8988T (cell line): ENCODE measurements around the gene GPX2.
A peak's percentile ranks its signal among the peaks of the same experiment; 100 is the strongest.
"Not testable (repeated sequence)": the region's sequence is repeated elsewhere in the genome, so short reads cannot be mapped to it uniquely, and the experiment has no call there.

ENCODE experiments used
- DNase-seq: peaks from one replicate; pipeline ENCODE4 v3.0.0; 2011

Gene GPX2

DNA sequence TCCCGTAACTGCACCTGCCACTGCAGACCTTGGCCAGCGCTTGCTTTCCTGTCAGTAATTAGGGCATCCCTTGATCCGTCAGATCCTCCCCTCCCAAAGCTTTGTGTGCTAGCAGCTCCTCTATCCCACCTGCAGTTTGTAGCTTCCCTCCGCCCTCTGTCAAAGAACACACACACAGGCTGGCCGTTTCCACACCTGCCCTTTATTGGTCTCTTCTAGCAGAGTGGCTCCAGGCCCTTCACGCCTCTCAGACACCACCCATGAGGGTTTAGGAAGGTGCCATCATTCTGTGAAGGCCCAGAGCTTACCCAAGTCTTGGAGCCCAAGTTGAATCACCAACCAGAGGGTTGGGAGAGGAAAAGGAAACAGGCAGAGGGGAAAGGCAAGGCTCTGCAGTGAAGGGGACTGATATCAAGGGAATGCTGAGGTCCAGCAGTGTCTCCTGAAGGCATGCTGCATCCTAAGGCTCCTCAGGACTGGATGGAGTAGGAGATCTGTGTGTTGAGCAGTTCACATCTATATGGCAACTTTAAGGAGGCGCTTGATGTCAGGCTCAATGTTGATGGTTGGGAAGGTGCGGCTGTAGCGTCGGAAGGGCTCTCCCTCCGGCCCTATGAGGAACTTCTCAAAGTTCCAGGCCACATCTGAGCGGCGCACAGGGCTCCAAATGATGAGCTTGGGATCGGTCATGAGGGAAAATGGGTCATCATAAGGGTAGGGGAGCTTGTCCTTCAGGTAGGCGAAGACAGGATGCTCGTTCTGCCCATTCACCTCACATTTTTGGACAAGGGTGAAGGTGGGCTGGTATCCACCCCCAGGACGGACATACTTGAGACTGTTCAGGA, 3.4 kb downstream of the GPX2 start:
- no peak for DNase-seq

DNA sequence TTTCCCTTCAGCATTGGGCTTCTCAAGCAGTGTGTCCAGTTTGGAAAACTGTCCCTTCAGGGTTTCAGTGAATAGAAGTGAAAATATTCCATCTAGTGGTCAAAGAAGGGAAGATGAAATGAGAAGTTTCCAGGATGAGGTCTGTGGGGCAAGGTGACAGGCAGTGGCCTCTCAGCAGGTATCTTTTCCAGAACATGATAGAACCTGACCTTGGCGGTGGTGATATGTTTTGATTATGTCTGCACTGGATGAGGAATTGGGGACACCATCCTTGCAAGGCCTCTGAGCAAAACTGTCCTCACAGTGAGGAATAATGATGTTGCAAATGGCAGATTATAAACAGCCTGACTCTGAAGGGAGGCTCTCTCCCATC, 4.7 kb downstream of the GPX2 start:
- DNase-seq, result no peak

DNA sequence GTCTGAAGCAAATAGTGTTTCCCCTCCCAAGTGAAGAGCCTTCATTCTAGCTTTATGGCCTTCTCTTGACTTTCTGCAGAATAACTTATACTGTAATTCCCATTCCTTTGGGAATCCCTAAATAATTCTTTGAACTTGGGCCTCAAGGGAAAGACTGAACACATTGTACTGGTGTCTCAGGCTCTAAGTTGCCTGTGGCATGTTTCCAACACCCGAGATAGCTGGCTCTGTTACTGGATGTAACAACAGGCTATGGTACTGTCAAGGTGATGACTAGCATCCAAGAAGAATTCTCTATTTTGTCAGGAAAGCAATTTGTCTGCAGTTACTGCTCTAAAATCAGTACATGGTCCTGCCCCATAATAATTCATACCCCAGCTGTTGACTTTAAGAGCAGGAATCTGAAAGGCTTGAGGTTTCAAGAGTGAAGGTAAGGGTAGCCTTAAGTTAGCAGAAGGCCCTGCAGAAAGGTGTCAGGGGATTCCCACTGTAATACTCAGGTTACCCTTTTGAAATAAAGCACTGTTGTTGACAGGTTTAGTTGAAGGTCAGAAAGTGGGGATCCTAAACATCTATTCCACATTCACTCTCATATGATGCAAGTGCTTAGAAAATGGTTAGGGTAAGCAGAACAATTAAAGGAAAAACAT, 5.2 kb downstream of the GPX2 start:
- no peak for DNase-seq

DNA sequence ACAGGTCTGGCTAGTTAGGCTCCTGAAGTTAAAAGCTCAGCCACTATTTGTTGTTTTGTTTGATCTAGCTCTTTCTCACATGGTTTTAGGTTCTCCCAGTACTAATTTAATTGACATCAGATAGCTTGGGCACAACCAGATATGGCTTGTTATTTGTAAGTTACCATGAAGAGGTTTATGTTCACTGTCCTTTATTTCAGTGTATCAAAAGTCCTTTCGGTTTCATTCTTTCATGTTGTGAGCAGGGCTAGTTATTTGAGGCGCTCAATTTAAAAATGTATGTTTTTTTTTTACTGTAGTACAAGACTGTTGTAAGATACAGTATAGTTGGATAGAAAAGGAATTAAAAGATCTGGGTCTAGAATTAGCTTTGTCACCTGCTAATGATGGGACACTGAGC, 7.0 kb downstream of the GPX2 start:
- no peak for DNase-seq

DNA sequence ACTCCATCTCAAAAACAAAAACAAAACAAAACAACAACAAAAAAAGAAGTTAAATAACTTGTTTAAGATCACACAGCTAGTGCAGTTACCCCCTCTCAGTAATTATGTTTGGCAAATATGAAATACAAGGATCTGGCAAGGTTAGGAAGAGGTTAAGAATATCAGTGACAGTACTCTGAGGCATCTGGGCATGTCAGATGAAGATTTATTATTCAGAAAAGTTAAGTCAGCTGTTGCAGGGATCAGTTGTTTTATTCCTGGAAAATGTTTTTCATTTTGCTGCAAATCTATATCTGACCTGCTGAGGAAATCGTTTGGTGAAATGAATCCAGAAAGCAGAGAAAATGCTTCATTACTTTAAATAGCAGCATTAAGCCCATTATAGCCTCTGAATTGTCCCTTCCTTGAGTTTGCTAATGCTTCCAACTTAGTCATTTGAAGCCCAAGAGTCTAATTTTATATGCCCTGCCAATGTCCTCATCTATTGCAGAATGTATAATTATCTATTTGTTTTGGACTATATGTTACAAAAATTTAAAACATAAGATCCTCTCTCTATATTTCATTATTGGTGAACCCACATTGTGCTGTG, 8.1 kb downstream of the GPX2 start:
- no peak for DNase-seq

DNA sequence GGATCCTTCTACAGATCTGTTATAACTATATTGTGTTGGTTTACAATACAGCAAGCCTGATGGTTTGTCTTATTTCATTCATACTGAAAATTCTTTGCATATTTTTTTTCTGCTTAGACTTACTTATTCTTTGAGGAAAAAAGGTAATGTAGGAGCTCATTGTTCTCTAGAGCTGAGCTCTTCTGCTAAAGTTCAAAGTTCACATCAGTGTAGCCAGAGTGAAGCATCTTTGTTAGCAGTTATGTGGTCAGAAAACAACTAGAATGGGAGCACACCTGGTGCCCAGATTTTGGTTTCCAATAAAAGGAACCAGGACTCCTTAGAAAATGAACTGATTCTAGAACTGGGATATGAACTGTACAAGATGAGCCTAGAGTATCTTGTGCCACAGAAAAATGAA, 10.3 kb downstream of the GPX2 start:
- DNase-seq, result no peak

DNA sequence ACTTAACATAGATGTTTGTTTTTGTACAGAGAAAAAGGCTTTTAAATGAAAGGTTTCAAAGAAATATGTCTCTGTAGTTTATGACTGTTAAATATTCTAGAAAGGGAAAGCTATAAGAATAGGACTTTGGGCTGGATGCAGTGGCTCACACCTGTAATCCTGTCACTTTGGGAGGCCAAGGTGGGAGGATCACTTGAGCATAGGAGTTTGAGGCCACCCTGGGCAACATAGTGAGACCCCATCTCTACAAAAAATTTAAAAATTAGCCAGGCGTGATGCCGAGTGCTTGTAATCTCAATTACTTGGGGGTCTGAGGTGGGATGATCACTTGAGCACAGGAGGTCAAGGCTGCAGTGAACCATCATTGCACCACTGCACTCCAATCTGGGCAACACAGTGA, 11.4 kb downstream of the GPX2 start:
- no peak for DNase-seq

DNA sequence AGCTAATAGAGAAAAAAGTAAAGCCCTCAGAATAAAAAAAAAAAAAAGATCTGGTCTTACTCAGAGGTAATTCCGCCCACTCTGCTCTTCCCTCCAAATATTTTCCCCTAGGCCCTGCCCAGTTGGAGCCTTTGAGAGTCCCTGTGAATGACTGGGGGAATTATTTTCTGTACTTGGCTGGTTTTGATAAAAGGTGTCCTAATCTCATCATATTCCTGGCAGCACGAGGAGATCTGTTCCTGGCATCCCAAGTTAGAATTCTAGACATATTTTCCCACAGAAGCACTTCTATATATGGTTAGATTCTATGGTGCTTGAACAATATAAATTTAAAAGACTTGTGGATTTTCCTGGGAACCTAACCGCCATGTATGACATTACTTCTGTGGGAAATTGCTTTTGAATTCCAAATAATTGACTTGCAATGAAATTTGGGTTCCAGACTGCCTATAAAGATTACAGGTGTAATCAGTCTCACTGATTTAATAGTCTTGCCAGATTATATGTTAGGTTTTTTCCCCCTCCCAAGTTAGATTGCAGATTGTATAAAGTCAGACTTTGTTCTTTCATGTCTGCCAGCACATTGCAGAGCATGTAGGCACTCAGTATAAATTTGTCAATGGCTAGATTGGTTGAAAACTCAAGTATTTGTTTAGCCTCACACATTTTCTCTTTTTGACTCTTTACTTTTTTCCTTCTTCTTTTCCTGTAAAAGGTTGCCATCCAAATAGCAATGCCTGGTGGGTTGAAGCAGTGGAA, 12.3 kb downstream of the GPX2 start:
- no peak for DNase-seq

DNA sequence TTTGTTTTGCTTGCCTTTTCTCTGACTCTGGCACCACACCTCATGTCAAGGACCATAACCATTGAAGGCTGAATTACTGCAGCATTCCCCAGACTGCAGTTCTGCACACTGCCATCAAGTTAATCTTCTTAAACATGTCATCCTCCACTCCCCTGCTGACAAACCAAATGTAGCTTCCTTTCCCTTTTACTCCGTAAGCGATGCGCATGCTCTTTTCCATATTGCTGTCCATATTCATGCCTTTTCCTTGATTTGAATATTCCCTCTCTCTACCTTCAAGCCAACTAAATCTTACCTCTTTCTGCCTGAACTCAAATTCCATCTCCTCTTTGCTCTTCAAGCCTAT, 13.6 kb downstream of the GPX2 start:
- no peak for DNase-seq

DNA sequence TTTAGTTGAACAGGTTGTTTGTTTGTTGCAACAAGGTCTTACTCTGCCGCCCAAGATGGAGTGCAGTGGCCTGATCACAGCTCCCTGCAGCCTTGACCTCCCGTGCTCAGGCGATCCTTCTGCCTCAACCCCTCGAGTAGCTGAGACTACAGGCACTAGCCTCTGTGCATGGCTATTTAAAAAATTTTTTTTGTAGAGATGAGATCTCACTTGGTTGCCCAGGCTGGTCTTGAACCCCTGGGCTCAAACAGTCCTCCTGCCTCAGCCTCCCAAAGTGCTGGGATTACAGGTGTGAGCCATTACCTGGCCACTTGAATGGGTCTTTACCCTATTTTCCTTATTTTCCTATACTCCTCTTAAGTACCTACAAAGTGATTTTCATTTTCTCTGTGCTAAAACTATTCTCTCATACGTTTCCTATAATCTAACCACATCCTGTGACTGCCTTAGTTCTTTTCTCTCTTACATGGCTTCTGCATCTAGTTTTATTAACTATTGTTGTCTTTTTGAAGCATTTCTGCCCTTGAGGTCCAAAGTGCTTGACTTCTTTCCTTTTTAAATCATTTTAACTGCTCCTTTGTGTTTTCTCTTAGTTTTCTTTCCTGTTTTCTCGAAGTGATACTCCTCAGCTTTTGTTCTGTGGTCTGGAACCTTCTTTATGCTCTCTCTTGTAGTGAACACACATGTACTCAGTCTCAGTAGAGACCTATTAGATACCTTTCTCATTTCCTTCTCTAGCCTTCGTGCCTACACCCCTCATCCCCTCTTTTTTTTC, 14.1 kb downstream of the GPX2 start:
- DNase-seq, result no peak

DNA sequence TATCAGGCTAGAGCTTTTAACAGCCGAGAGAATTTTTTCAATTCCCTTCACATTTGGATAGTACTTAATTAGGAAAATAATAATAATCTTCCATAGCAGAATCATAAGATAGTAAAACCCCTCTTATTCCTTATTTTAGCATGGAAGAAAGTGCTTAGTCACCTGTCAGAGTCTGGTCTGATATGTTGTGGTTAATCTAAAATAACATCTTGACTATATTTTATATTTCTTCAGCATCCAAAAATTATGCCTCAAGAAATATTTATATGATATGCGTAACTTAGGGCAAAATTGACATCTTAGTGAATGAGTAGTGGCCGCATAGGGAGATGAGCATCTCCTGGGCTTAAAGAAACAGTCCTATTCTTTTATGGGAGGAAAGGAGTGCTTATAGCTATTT, 15.5 kb downstream of the GPX2 start:
- DNase-seq, result no peak

DNA sequence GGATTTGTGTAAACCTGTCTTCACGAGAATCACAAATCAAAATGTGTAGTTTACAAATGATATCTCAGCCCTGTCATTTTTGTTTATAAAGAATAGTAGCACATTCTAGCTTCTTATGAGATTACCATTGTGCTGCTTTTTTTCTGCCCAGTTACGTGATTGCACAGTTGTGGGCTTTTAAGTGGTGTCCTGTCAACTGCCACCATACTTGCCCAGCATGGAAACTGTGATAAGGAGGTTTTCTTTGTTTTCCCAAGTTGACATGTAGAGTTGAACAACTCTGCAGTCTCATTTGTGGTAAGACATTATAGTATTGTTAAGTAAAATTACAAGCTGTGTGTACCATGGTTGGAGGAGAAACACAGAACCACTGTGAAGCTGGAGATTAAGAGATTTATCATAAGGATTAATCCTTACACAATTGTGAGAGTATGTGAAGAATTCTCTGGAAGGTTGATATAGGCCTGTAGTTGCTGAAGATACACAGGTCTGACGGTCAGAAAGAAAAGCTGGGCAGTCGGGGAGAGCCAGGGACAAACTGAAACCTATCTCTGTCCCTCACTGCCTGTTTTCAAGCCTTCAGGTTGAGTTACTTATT, 16.0 kb downstream of the GPX2 start:
- no peak for DNase-seq

DNA sequence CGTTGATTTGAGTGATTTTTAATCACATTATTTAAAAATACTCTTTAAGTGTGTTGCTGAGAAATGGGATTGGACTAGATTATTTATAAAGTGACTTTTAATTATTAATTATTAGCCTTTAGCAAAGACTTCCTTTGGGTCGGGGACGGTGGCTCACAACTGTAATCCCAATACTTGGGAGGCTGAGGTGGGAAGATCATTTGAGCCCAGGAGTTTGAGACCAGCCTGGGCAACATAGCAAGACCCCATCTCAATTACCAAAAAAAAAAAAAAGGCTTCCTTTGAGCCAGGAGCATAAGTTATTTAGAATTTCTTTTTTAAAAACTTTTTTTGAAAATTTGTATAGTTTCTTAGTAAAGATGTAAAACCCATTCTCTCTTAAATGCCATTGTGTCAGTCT, 19.5 kb downstream of the GPX2 start:
- no peak for DNase-seq

DNA sequence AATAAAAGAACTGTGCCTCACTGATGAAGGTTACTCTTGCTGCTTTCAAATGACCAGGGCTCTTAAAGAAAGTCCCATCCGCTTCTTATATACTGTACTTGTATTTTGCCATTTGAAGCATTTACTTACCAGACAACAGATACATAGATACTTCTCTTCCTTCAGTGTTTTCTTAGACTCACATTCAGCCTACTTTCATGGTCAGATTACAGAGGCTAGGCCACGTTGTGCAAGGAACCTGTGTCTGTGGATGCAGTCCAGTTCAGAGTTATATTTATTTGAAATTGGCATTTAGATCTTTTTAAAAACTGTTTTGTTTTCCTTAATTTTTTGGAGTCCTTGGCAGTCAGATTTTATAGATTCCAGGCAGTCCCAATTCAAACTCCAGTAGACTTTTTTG, 22.1 kb downstream of the GPX2 start:
- no peak for DNase-seq

DNA sequence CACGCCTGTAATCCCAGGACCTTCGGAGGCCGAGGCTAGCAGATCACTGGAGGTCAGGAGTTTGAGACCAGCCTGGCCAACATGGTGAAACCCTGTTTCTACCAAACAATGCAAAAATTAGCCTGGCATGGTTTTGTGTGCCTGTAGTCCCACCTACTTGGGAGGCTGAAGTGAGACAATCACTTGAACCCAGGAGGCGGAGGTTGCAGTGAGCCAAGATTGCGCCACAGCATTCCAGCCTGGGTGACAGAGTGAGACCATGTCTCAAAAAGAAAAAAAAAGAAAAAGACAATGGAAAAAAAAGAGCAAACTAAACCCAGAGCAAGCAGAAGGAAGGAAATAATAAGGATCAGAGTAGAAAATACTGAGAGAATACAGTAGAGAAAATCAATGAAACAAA, 22.9 kb downstream of the GPX2 start:
- no peak for DNase-seq

DNA sequence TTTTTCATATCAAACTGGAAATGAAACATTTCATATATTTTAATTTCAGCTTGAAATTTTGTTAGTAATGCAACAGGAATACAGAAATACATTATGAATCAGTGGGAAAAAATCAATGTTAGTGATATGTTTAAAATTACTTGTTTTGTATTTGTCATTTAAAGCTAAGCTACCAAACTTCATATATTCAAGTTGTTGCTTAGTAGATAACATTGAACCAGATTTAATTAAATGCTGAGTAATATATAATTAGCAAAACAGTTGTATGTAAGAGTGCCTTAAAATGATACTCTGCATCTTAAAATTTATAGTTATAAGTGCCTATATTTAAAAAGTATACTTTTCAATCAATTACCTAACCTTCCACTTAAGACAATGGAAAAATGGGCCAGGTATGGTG, 23.3 kb downstream of the GPX2 start:
- no peak for DNase-seq

DNA sequence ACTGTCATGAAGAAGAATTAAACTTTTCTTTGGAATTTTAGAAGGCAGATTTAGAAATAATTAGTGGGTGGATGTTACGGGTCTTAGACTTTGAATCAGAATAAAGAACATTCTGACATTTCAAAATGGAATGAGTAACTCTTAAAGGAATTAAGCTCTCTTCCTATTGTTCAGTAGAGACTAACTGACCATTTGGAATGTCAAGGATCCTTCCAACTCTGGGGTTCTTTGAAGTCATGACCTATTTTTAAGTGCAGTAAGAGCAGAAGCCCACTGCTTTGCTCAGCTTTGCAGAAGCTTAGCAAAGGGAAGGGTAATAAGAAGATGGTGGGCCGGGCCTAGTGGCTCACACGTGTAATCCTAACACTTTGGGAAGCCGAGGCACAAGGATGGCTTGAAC, 24.3 kb downstream of the GPX2 start:
- no peak for DNase-seq

DNA sequence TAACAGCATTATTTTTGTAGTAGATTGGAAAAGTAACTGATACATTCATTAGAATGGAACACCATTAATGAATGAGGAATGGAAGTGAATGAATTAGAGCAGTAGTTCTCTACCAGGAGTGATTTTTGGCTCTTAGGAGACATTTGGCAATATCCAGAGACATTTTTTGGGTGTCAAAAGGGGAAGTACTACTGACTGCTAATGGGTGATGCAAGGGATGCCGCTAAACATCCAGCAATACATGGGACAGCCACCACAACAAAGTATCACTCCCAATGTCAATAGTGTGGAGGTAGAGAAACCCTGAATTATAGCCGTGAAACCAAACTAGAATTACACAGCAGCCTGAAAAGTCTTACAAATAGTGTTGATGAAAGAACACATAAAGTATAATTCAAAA, 26.7 kb downstream of the GPX2 start:
- DNase-seq, result no peak

DNA sequence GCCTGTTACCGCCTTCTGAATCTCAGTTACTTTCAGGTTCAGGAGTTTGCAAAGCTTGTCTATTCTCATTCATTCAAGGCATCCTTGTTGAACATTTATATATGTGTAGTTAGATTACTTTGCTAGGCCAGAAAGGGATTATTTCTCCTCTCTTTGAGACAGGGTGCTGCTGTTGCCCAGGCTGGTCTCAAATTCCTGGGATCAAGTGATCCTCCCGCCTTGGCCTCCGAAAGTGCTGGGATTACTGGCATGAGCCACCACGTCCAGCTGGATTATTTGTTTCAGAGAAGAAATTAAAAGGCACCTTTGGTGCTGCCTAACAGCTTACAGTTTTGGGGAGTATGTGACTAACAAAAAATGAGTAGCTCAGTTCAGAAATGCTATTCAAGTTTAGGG, 27.5 kb downstream of the GPX2 start:
- DNase-seq, result no peak

DNA sequence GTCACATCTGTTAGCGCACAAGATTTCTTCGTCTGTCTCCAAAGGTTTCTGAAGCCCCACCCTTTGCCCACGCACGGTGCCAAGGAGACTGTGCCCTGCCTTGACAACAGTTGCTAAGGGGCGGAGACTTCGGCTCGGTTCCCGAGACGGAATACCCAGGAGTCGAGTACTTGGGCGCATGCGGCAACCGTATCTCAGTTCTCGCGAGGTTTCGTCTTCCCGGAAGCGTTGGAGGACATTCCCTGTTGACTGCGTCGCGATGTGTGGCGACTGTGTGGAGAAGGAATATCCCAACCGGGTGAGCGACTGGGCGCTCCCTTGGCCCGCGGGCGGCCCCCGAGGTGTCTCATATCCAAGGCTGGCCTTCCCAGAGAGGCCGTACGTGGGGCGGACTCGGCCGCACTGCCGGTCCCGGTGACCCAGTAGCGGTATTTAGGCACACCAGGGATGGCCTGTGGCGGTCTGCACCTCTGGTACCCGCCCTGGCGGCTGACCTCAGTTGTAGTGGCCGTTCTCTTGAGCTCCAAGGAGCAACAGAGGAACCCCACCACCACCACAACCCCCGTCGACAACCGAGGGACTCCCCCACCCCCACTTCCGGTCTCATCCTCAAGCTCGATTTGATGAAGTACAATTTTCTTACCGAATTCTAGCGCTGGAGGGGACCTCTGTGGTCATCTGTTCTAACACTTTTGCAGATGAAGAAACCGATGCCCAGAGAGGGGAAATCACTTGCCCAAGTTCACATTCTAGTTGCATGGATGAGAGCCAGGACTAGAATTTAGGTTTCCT, 28.1 kb downstream of the GPX2 start, which contains the start of gene CHURC1:
Gene CHURC1 (plus strand): TSS at position 219 of the 792 bp plus-strand sequence. CDS start 41 bp downstream, at position 260.
- peak; percentile 64 for DNase-seq

DNA sequence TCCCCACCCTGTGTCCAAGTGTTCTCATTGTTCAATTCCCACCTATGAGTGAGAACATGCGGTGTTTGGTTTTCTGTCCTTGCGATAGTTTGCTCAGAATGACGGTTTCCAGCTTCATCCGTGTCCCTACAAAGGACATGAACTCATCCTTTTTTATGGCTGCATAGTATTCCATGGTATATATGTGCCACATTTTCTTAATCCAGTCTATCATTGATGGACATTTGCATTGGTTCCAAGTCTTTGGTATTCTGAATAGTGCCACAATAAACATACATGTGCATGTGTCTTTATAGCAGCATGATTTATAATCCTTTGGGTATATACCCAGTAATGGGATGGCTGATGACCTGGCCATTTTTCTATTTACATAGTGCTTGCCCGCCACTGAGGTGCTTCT, 29.1 kb downstream of the GPX2 start:
- not testable (repeated sequence) for DNase-seq

DNA sequence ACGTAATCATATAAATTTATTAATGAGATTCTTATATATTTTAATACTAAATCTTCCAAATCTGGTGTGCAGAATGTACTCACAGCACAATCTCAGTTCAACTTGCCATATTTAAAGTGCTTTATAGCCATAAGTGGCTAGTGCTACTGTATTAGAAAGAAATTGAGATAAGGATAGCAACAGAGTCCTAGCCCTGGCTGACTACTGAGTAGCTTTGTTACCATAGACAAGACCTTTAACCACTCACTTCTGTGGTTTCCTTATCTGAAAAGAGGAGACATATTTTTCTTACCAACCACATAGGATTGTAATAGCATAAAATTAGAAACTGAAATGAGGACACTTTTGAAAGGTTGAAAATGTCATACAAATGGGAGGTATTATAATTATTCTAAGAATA, 30.3 kb downstream of the GPX2 start:
- DNase-seq, result no peak
